Liver (tissue), 9 donors: ENCODE data around the gene PGD. TPM values are rescaled to one million over a fixed set of nuclear protein-coding genes. Genes with fewer than 3 reads are reported as not detected.

Experiments used
- DNase-seq: peaks from one replicate; pipeline ENCODE4 v3.0.0-alpha.2; 2017; ENCODE audit warnings: low spot score
- H3K27ac ChIP-seq, 2 donors: one replicate each; pipeline ENCODE4 v1.7.0; 2013; ENCODE audit warnings: inconsistent platforms in 2 of 2, low read length in 2 of 2, control low read depth in 1 of 2, low read depth in 1 of 2, mild to moderate bottlenecking in 1 of 2
- H3K27me3 ChIP-seq, 4 donors: one replicate each; pipeline versions ENCODE4 v1.6.1 to v1.7.0; 2013; ENCODE audit warnings: low read length in 3 of 4, inconsistent platforms in 1 of 4, mild to moderate bottlenecking in 1 of 4, moderate library complexity in 1 of 4; ENCODE audit not compliant: control insufficient read depth in 4 of 4, insufficient read depth in 4 of 4
- H3K36me3 ChIP-seq, 4 donors: one replicate each; pipeline versions ENCODE4 v1.6.1 to v1.7.0; 2013; ENCODE audit warnings: low read length in 3 of 4, mild to moderate bottlenecking in 3 of 4, low read depth in 1 of 4, moderate library complexity in 1 of 4; ENCODE audit not compliant: control insufficient read depth in 4 of 4, insufficient read depth in 3 of 4
- H3K4me1 ChIP-seq, 4 donors: one replicate each; pipeline versions ENCODE4 v1.6.1 to v1.7.0; 2013; ENCODE audit warnings: low read length in 3 of 4, mild to moderate bottlenecking in 3 of 4, moderate library complexity in 1 of 4; ENCODE audit not compliant: control insufficient read depth in 4 of 4, insufficient read depth in 4 of 4
- H3K4me3 ChIP-seq, 3 donors: one replicate each; pipeline versions ENCODE4 v1.6.1 to v1.7.0; 2013; ENCODE audit warnings: low read length in 3 of 3, control low read depth in 1 of 3, low read depth in 1 of 3, mild to moderate bottlenecking in 1 of 3
- H3K9ac ChIP-seq, 2 donors: one replicate each; pipeline ENCODE4 v1.7.0; 2013; ENCODE audit warnings: low read length in 2 of 2, mild to moderate bottlenecking in 2 of 2, moderate library complexity in 2 of 2, control low read depth in 1 of 2, low read depth in 1 of 2
- H3K9me3 ChIP-seq, 4 donors: one replicate each; pipeline versions ENCODE4 v1.6.1 to v1.7.0; 2013; ENCODE audit warnings: low read length in 3 of 4; ENCODE audit not compliant: control insufficient read depth in 4 of 4
- FOXA2 ChIP-seq: IDR thresholded peaks from 2 replicates; pipeline ENCODE4 v1.6.1; 2016; ENCODE audit warnings: antibody characterized with exemption
- HNF4A ChIP-seq, 2 donors: conservative IDR thresholded peaks; 2 replicates each; pipeline ENCODE4 v1.6.1; 2016; ENCODE audit warnings: antibody characterized with exemption in 2 of 2, mild to moderate bottlenecking in 2 of 2
- HNF4G ChIP-seq: IDR thresholded peaks from 2 replicates; pipeline ENCODE4 v1.6.1; 2016; ENCODE audit warnings: antibody characterized with exemption
- JUND ChIP-seq, 2 donors: IDR thresholded peaks; 2 replicates each; pipeline ENCODE4 v1.6.1; 2016; ENCODE audit warnings: antibody characterized with exemption in 2 of 2
- RAD21 ChIP-seq, 2 donors: IDR thresholded peaks; 2 replicates each; pipeline ENCODE4 v1.6.1; 2016; ENCODE audit warnings: antibody characterized with exemption in 2 of 2, mild to moderate bottlenecking in 2 of 2
- RXRA ChIP-seq, 2 donors: IDR thresholded peaks; 2 replicates each; pipeline ENCODE4 v1.6.1; 2017 to 2018; ENCODE audit warnings: antibody characterized with exemption in 2 of 2, mild to moderate bottlenecking in 1 of 2
- SP1 ChIP-seq: IDR thresholded peaks from 2 replicates; pipeline ENCODE4 v1.6.1; 2018; ENCODE audit warnings: antibody characterized with exemption, mild to moderate bottlenecking
- TAF1 ChIP-seq: conservative IDR thresholded peaks from 2 replicates; pipeline ENCODE4 v1.6.1; 2016; ENCODE audit warnings: antibody characterized with exemption, mild to moderate bottlenecking
- YY1 ChIP-seq: IDR thresholded peaks from 2 replicates; pipeline ENCODE4 v1.6.1; 2016; ENCODE audit warnings: antibody characterized with exemption, mild to moderate bottlenecking
- WGBS: extraction: QIAGEN DNeasy Blood & Tissue Kit; methylation state at CpG from one replicate; pipeline ENCODE4 v1.1.7; 2013; 5-methylcytosine and 5-hydroxymethylcytosine counted together
- polyA plus RNA-seq, 2 donors: library from polyadenylated mRNA; stranded (reverse) in 1 of 2; unstranded in 1 of 2; fragments of 200-250 nt in 1 of 2; fragments of >200 nt in 1 of 2; fragmentation: Nextera tagmentation in 1 of 2; extraction: Ambion mirVana in 1 of 2; gene quantifications; one replicate each; pipeline versions ENCODE4 v1.2.1 to v1.2.3, GENCODE V29; 2013 to 2015
- total RNA-seq, 2 donors: library from RNA; depleted of rRNA; stranded (reverse); fragments of >200 nt; gene quantifications; one replicate each; pipeline ENCODE4 v1.2.3, GENCODE V29; 2014
- TF ChIP-seq, protein P1 (sequence below): IDR thresholded peaks from 2 replicates; pipeline ENCODE4 v1.6.1; 2016; ENCODE audit warnings: antibody characterized with exemption
- TF ChIP-seq, protein P2 (sequence below): IDR thresholded peaks from 2 replicates; pipeline ENCODE4 v1.6.1; 2016; ENCODE audit warnings: antibody characterized with exemption
- TF ChIP-seq, protein P3 (sequence below): IDR thresholded peaks from 2 replicates; pipeline ENCODE4 v1.6.1; 2016; ENCODE audit warnings: antibody characterized with exemption, mild to moderate bottlenecking
- donor health status: healthy.
- donor health status: healthy.
- donor health status: healthy.
- donor health status: healthy.
- donor health status: healthy.

Gene PGD
- total and polyA plus RNA-seq, 4 donors, result 45.9 to 112 (median 70.7) TPM

DNA sequence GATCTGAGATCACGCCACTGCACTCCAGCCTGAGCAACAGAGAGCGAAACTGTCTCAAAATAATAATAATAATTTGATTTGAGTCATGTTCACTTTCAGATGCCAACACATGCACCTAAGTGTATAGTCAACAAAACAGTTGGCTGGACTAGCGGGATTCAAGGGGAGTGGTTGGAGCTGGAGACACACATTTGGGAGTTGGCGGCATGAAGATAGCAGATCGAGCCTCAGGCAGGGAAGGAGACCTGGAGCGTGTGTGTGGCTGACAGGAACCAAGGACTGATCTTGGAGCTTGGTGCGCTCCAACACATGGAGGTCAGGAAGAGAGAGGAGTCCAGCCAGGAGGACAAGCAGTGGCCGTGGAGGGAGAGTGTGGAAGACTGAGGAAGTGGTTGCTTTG lies 14.6 kb upstream of the PGD start:
- WGBS, result 96% methylated on average over 8 of the region's 8 CpGs
- no peak for DNase-seq
- Histone ChIP-seq H3K27ac (no peak overlapping the region), H3K9me3 (no peaks in the 10 kb centered on the region), H3K9ac (no peak overlapping the region), H3K36me3 (peaks cover 0 to 9% (median 3%) of the 10 kb centered on the region in 4 donors), H3K27me3 (no peaks in the 10 kb centered on the region), H3K4me1 (peaks cover 7 to 17% (median 11%) of the 10 kb centered on the region in 4 donors), H3K4me3 (no peak overlapping the region)
- TF ChIP-seq RAD21 (IDR thresholded peaks at IDR 0.05) (no peak), HNF4G (no peak), YY1 (no peak), SP1 (no peak), JUND (IDR thresholded peaks at IDR 0.05) (no peak), FOXA2 (no peak)
- TF ChIP-seq, protein P1, sequence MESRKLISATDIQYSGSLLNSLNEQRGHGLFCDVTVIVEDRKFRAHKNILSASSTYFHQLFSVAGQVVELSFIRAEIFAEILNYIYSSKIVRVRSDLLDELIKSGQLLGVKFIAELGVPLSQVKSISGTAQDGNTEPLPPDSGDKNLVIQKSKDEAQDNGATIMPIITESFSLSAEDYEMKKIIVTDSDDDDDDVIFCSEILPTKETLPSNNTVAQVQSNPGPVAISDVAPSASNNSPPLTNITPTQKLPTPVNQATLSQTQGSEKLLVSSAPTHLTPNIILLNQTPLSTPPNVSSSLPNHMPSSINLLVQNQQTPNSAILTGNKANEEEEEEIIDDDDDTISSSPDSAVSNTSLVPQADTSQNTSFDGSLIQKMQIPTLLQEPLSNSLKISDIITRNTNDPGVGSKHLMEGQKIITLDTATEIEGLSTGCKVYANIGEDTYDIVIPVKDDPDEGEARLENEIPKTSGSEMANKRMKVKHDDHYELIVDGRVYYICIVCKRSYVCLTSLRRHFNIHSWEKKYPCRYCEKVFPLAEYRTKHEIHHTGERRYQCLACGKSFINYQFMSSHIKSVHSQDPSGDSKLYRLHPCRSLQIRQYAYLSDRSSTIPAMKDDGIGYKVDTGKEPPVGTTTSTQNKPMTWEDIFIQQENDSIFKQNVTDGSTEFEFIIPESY, result no peak
- TF ChIP-seq, protein P2, sequence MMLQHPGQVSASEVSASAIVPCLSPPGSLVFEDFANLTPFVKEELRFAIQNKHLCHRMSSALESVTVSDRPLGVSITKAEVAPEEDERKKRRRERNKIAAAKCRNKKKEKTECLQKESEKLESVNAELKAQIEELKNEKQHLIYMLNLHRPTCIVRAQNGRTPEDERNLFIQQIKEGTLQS, result no peak

DNA sequence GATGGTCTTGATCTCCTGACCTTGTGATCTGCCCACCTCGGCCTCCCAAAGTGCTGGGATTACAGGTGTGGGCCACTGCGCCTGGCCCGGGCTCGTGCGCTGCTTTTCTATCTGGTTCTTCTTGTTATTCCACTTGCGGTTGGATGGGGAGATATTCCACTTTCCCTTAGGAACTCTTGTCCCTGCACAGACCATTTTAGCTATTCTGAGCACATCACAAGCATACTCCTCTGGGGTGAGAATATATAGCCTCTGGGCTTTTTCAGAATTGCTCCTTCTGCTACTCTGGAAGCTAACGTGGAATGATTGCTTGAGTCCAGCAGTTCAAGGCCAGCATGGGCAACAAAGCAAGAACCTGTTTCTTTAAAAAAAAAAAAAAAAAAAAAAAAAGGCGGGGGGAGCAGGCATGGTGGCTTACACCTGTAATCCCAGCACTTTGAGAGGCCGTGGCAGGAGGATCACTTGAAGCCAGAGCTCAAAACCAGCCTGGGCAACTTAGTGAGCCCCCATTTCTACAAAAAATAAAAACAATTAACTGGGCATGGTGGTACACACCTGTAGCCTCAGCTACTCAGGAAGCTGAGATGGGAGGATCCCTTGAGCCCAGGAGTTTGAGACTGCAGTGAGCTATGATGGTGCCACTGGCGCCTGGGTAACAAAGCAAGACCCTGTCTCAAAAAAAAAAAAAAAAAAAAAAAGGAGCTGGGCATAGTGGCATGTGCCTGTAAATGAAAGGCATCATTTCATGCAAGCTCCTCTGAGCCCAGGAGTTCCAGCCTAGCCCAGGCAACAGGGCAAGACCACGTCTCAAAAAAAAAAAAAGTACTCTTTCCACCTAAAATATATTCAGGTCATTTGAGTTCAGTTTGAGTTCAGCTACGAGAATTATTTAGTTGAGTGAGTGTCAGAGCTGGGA lies 11.8 kb upstream of the PGD start:
- Histone ChIP-seq H3K9ac (no peak overlapping the region), H3K36me3 (no peaks in the 10 kb centered on the region), H3K27ac (peak overlapping the region; percentile 4 to 62), H3K9me3 (no peaks in the 10 kb centered on the region), H3K4me1 (peaks cover 7 to 17% (median 11%) of the 10 kb centered on the region in 4 donors), H3K27me3 (no peaks in the 10 kb centered on the region), H3K4me3 (no peak overlapping the region)
- no peak for DNase-seq
- WGBS, result 82% methylated on average over 12 of the region's 12 CpGs
- peak in 1 of 2 donors; percentile 5 for TF ChIP-seq HNF4A (conservative IDR thresholded peaks at IDR 0.05)
- no peak for TF ChIP-seq FOXA2
- peak; percentile 10 for TF ChIP-seq TAF1
- peak in 1 of 2 donors; percentile 62 for TF ChIP-seq RXRA (IDR thresholded peaks at IDR 0.05)
- TF ChIP-seq, protein P3, sequence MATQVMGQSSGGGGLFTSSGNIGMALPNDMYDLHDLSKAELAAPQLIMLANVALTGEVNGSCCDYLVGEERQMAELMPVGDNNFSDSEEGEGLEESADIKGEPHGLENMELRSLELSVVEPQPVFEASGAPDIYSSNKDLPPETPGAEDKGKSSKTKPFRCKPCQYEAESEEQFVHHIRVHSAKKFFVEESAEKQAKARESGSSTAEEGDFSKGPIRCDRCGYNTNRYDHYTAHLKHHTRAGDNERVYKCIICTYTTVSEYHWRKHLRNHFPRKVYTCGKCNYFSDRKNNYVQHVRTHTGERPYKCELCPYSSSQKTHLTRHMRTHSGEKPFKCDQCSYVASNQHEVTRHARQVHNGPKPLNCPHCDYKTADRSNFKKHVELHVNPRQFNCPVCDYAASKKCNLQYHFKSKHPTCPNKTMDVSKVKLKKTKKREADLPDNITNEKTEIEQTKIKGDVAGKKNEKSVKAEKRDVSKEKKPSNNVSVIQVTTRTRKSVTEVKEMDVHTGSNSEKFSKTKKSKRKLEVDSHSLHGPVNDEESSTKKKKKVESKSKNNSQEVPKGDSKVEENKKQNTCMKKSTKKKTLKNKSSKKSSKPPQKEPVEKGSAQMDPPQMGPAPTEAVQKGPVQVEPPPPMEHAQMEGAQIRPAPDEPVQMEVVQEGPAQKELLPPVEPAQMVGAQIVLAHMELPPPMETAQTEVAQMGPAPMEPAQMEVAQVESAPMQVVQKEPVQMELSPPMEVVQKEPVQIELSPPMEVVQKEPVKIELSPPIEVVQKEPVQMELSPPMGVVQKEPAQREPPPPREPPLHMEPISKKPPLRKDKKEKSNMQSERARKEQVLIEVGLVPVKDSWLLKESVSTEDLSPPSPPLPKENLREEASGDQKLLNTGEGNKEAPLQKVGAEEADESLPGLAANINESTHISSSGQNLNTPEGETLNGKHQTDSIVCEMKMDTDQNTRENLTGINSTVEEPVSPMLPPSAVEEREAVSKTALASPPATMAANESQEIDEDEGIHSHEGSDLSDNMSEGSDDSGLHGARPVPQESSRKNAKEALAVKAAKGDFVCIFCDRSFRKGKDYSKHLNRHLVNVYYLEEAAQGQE, result no peak
